Measurements from ENCODE around the gene BTBD9.

BTBD9 gene

GRCh38 chr6:38220069-38220723 is 419.5 kb downstream of the BTBD9 start:
- Histone ChIP-seq H3K4me2 (ENCODE audit: low read length) (no peak overlapping the region), H3K4me3 (ENCODE audit: low read length) (no peak overlapping the region), H3K9me2 (replicated peaks; ENCODE audit: control insufficient read depth, low read length) (no peaks in the 10 kb centered on the region), H3K27me3 (ENCODE audit: control insufficient read depth, low read length) (peaks cover 5% of the 10 kb centered on the region; the same call in 1 of the 2 replicates), H3F3A (ENCODE audit: control insufficient read depth, insufficient read depth) (no peaks in the 10 kb centered on the region), H4K20me1 (ENCODE audit: control insufficient read depth, insufficient read depth, low read depth, low read length) (no peaks in the 10 kb centered on the region), H3K27ac (ENCODE audit: low read depth, low read length) (no peak overlapping the region), H3K79me2 (ENCODE audit: control insufficient read depth, low read length) (no peaks in the 10 kb centered on the region), H3K36me3 (ENCODE audit: control insufficient read depth, low read length) (no peaks in the 10 kb centered on the region), H3K9me3 (ENCODE audit: control insufficient read depth, insufficient read depth, low read length) (no peaks in the 10 kb centered on the region), H3K4me1 (ENCODE audit: control insufficient read depth, low read length) (no peaks in the 10 kb centered on the region)
- TF ChIP-seq EZH2phosphoT487 (IDR thresholded peaks at IDR 0.05; ENCODE audit: borderline replicate concordance, low read length) = no peak
- TF ChIP-seq, protein P1, sequence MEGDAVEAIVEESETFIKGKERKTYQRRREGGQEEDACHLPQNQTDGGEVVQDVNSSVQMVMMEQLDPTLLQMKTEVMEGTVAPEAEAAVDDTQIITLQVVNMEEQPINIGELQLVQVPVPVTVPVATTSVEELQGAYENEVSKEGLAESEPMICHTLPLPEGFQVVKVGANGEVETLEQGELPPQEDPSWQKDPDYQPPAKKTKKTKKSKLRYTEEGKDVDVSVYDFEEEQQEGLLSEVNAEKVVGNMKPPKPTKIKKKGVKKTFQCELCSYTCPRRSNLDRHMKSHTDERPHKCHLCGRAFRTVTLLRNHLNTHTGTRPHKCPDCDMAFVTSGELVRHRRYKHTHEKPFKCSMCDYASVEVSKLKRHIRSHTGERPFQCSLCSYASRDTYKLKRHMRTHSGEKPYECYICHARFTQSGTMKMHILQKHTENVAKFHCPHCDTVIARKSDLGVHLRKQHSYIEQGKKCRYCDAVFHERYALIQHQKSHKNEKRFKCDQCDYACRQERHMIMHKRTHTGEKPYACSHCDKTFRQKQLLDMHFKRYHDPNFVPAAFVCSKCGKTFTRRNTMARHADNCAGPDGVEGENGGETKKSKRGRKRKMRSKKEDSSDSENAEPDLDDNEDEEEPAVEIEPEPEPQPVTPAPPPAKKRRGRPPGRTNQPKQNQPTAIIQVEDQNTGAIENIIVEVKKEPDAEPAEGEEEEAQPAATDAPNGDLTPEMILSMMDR (IDR thresholded peaks at IDR 0.05; ENCODE audit: low read depth, low read length, poor library complexity, severe bottlenecking) = no peak

DNA sequence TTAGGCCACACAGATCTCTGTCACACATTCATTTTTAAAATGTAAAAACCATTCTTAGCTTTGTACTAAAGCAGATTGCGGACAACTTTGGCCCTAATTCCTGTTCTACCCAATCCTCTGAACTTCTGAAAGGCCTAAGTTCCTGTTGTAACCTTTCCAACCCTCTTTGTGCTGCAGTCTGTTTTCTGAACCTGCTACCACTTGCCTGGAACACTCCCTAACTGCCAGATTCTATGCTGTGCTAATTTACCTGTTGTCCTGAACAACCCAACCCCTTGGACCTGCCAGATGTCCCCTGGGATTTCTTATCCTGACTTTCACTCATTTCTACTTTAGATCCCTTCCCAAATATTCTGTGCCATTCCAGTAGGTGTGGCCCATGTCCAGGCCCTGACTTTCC is 421.5 kb downstream of the BTBD9 start:
- H3K4me3 ChIP-seq (ENCODE audit: low read length) = no peak overlapping the region
- no peaks in the 10 kb centered on the region for H3K9me2 ChIP-seq (replicated peaks; ENCODE audit: control insufficient read depth, low read length)
- TF ChIP-seq EZH2phosphoT487 (IDR thresholded peaks at IDR 0.05; ENCODE audit: borderline replicate concordance, low read length) = no peak
- TF ChIP-seq, protein P1 (IDR thresholded peaks at IDR 0.05; ENCODE audit: low read depth, low read length, poor library complexity, severe bottlenecking) = no peak
- H3K27ac ChIP-seq (ENCODE audit: low read depth, low read length) = no peak overlapping the region
- H3F3A ChIP-seq (ENCODE audit: control insufficient read depth, insufficient read depth) = no peaks in the 10 kb centered on the region
- H3K4me2 ChIP-seq (ENCODE audit: low read length) = no peak overlapping the region
- H3K4me1 ChIP-seq (ENCODE audit: control insufficient read depth, low read length) = no peaks in the 10 kb centered on the region
- H4K20me1 ChIP-seq (ENCODE audit: control insufficient read depth, insufficient read depth, low read depth, low read length) = no peaks in the 10 kb centered on the region
- H3K79me2 ChIP-seq (ENCODE audit: control insufficient read depth, low read length) = no peaks in the 10 kb centered on the region
- H3K9me3 ChIP-seq (ENCODE audit: control insufficient read depth, insufficient read depth, low read length) = no peaks in the 10 kb centered on the region
- no peaks in the 10 kb centered on the region for H3K36me3 ChIP-seq (ENCODE audit: control insufficient read depth, low read length)
- H3K27me3 ChIP-seq (ENCODE audit: control insufficient read depth, low read length) = peaks cover 5% of the 10 kb centered on the region; the same call in 1 of the 2 replicates

GRCh38 chr6:38216451-38216850 is 423.3 kb downstream of the BTBD9 start:
- peaks cover 5% of the 10 kb centered on the region; the same call in 1 of the 2 replicates for H3K27me3 ChIP-seq (ENCODE audit: control insufficient read depth, low read length)
- no peak overlapping the region for H3K4me2 ChIP-seq (ENCODE audit: low read length)
- no peaks in the 10 kb centered on the region for H3K79me2 ChIP-seq (ENCODE audit: control insufficient read depth, low read length)

More at GRCh38 chr6:38216451-38216850, 423.3 kb downstream of the BTBD9 start:
- Histone ChIP-seq H4K20me1 (ENCODE audit: control insufficient read depth, insufficient read depth, low read depth, low read length) (no peaks in the 10 kb centered on the region), H3K36me3 (ENCODE audit: control insufficient read depth, low read length) (no peaks in the 10 kb centered on the region), H3F3A (ENCODE audit: control insufficient read depth, insufficient read depth) (no peaks in the 10 kb centered on the region), H3K9me2 (replicated peaks; ENCODE audit: control insufficient read depth, low read length) (no peaks in the 10 kb centered on the region), H3K9me3 (ENCODE audit: control insufficient read depth, insufficient read depth, low read length) (no peaks in the 10 kb centered on the region), H3K27ac (ENCODE audit: low read depth, low read length) (no peak overlapping the region), H3K4me1 (ENCODE audit: control insufficient read depth, low read length) (no peaks in the 10 kb centered on the region), H3K4me3 (ENCODE audit: low read length) (no peak overlapping the region)
- no peak for TF ChIP-seq EZH2phosphoT487 (IDR thresholded peaks at IDR 0.05; ENCODE audit: borderline replicate concordance, low read length)
- TF ChIP-seq, protein P1 (IDR thresholded peaks at IDR 0.05; ENCODE audit: low read depth, low read length, poor library complexity, severe bottlenecking) = no peak

All from DOHH2 (cell line).